Epithelial cell of proximal tubule (primary cell): ENCODE measurements around the gene ADARB2. TPM values are rescaled to one million over a fixed set of nuclear protein-coding genes. Genes with fewer than 3 reads are reported as not detected.

ENCODE experiments used
- DNase-seq: peaks from one replicate; pipeline ENCODE4 v3.0.0-alpha.2; 2011; ENCODE audit warnings: low read depth
- H3K4me3 ChIP-seq: 2 replicates; pipeline ENCODE4 v1.5.1; 2011; ENCODE audit warnings: low read depth, mild to moderate bottlenecking, low read length
- CTCF ChIP-seq: conservative IDR thresholded peaks from 2 replicates; pipeline ENCODE4 v1.5.1; 2012; ENCODE audit warnings: low read depth, mild to moderate bottlenecking, low read length
- total RNA-seq: library from RNA; depleted of rRNA; stranded (reverse); fragments of >200 nt; gene quantifications from 2 replicates; pipeline ENCODE4 v1.2.3, GENCODE V29; 2015

Gene ADARB2
- total RNA-seq, 1 donor from 2014 or later = 0.63 TPM

GRCh38 chr10:1242975-1243374 lies 494.4 kb downstream of the ADARB2 start:
- H3K4me3 ChIP-seq = no peak overlapping the region
- DNase-seq = no peak
- no peak for TF ChIP-seq CTCF

- no peak for TF ChIP-seq CTCF
- H3K4me3 ChIP-seq = no peak overlapping the region
- DNase-seq = no peak
These were observed 495.1 kb downstream of the ADARB2 start for GRCh38 chr10:1241973-1242935.

- DNase-seq = no peak
- no peak for TF ChIP-seq CTCF
- H3K4me3 ChIP-seq = no peak overlapping the region
These were observed 495.9 kb downstream of the ADARB2 start for GRCh38 chr10:1241322-1241890.

GRCh38 chr10:1240341-1240775 lies 497.0 kb downstream of the ADARB2 start:
- no peak for DNase-seq

GRCh38 chr10:1233031-1233430 lies 504.3 kb downstream of the ADARB2 start:
- DNase-seq = no peak
- no peak overlapping the region for H3K4me3 ChIP-seq
- no peak for TF ChIP-seq CTCF

More at GRCh38 chr10:1240341-1240775, 497.0 kb downstream of the ADARB2 start:
- no peak overlapping the region for H3K4me3 ChIP-seq
- no peak for TF ChIP-seq CTCF

GRCh38 chr10:1232164-1232911 lies 505.0 kb downstream of the ADARB2 start:
- no peak for DNase-seq
- H3K4me3 ChIP-seq = no peak overlapping the region
- TF ChIP-seq CTCF = no peak
